Neural cell (in vitro differentiated cells): ENCODE data around the gene LCN10. TPM values are rescaled to one million over a fixed set of nuclear protein-coding genes. Genes with fewer than 3 reads are reported as not detected.

Experiments used
- H2AFZ ChIP-seq: fragments of 200-600, 300-800 bp; sonication (generic), shearing (Covaris generic); 2 replicates; pipeline ENCODE4 v1.6.0; 2014; ENCODE audit warnings: low read depth, mild to moderate bottlenecking, antibody characterized with exemption, low read length, moderate library complexity
- H3F3A ChIP-seq: fragments of 200-600 bp; shearing (Covaris generic); 2 replicates; pipeline ENCODE4 v1.6.1; 2016; ENCODE audit warnings: mild to moderate bottlenecking, moderate library complexity, mixed read lengths, antibody characterized with exemption, low read length; ENCODE audit not compliant: insufficient read depth, poor library complexity, severe bottlenecking
- H3K27ac ChIP-seq: fragments of 200-600, 300-800 bp; sonication (generic), shearing (Covaris generic); 2 replicates; pipeline ENCODE4 v1.5.1; 2014; ENCODE audit warnings: mild to moderate bottlenecking, low read length, moderate library complexity
- H3K27me3 ChIP-seq: fragments of 300-800, 200-600 bp; sonication (generic), shearing (Covaris generic); 2 replicates; pipeline ENCODE4 v1.6.0; 2014; ENCODE audit warnings: mild to moderate bottlenecking, low read depth, low read length, moderate library complexity; ENCODE audit not compliant: insufficient read depth
- H3K36me3 ChIP-seq: fragments of 300-800, 200-600 bp; sonication (generic), shearing (Covaris generic); 2 replicates; pipeline ENCODE4 v1.5.1; 2014; ENCODE audit warnings: mild to moderate bottlenecking, antibody characterized with exemption, low read length, moderate library complexity; ENCODE audit not compliant: insufficient read depth
- H3K4me2 ChIP-seq: fragments of 300-800, 200-600 bp; sonication (generic), shearing (Covaris generic); 2 replicates; pipeline ENCODE4 v1.6.0; 2014; ENCODE audit warnings: mild to moderate bottlenecking, low read length
- H3K4me3 ChIP-seq: fragments of 300-800, 200-600 bp; sonication (generic), shearing (Covaris generic); 2 replicates; pipeline ENCODE4 v1.5.1; 2014; ENCODE audit warnings: mild to moderate bottlenecking, low read length, moderate library complexity
- H3K79me2 ChIP-seq: fragments of 200-600 bp; shearing (Covaris generic); replicated peaks from 2 replicates; pipeline ENCODE4 v1.6.0; 2014; ENCODE audit warnings: mild to moderate bottlenecking, low read length, moderate library complexity; ENCODE audit not compliant: insufficient read depth
- H3K9ac ChIP-seq: fragments of 300-800, 200-600 bp; sonication (generic), shearing (Covaris generic); 2 replicates; pipeline ENCODE4 v1.6.1; 2016; ENCODE audit warnings: mild to moderate bottlenecking, low read length, mixed read lengths
- H3K9me2 ChIP-seq: fragments of 200-600 bp; shearing (Covaris generic); 2 replicates; pipeline ENCODE4 v1.6.1; 2016; ENCODE audit warnings: mild to moderate bottlenecking, low read length, mixed read lengths; ENCODE audit not compliant: insufficient read depth
- H3K9me3 ChIP-seq: fragments of 200-600, 300-800 bp; sonication (generic), shearing (Covaris generic); 2 replicates; pipeline ENCODE4 v1.6.1; 2016; ENCODE audit warnings: mild to moderate bottlenecking, mixed run types, low read length, moderate library complexity, mixed read lengths
- H4K20me1 ChIP-seq: fragments of 200-600 bp; shearing (Covaris generic); 2 replicates; pipeline ENCODE4 v1.6.1; 2016; ENCODE audit warnings: mild to moderate bottlenecking, mixed run types; ENCODE audit not compliant: insufficient read depth
- EP300 ChIP-seq: fragments of 450-650 bp; conservative IDR thresholded peaks from 2 replicates; pipeline ENCODE4 v1.6.1; 2014; ENCODE audit warnings: antibody characterized with exemption, mild to moderate bottlenecking, moderate library complexity; ENCODE audit not compliant: poor library complexity, severe bottlenecking
- EZH2 ChIP-seq: fragments of 200-600, 300-800 bp; shearing (Covaris generic), sonication (generic); IDR thresholded peaks from 2 replicates; pipeline ENCODE4 v1.6.1; 2014; ENCODE audit warnings: antibody characterized with exemption, low read length, borderline replicate concordance, mild to moderate bottlenecking; ENCODE audit not compliant: insufficient read depth, poor library complexity, severe bottlenecking
- MXI1 ChIP-seq: fragments of 450-650 bp; conservative IDR thresholded peaks from 2 replicates; pipeline ENCODE4 v1.6.1; 2014; ENCODE audit warnings: antibody characterized with exemption, mild to moderate bottlenecking; ENCODE audit not compliant: poor library complexity, severe bottlenecking
- POLR2AphosphoS5 ChIP-seq: IDR thresholded peaks from 2 replicates; pipeline ENCODE4 v1.6.1; 2012
- RAD21 ChIP-seq: fragments of 450-650 bp; conservative IDR thresholded peaks from 2 replicates; pipeline ENCODE4 v1.6.1; 2014; ENCODE audit warnings: antibody characterized with exemption, mild to moderate bottlenecking, moderate library complexity
- SMC3 ChIP-seq: fragments of 450-650 bp; conservative IDR thresholded peaks from 2 replicates; pipeline ENCODE4 v1.6.1; 2014; ENCODE audit warnings: antibody characterized with exemption, mild to moderate bottlenecking, moderate library complexity; ENCODE audit not compliant: poor library complexity
- TAF1 ChIP-seq: IDR thresholded peaks from 2 replicates; pipeline ENCODE4 v1.6.1; 2012; ENCODE audit warnings: low read depth
- polyA plus RNA-seq: library from polyadenylated mRNA; depleted of rRNA; stranded (reverse); fragments of >200 nt; gene quantifications from 2 replicates; pipeline ENCODE4 v1.2.3, GENCODE V29; 2014
- TF ChIP-seq, protein P1 (sequence below): IDR thresholded peaks from 2 replicates; pipeline ENCODE4 v1.6.1; 2012; ENCODE audit warnings: borderline replicate concordance
- TF ChIP-seq, protein P2 (sequence below): fragments of 450-650 bp; IDR thresholded peaks from 2 replicates; pipeline ENCODE4 v1.5.1; 2014; ENCODE audit warnings: antibody characterized with exemption, mild to moderate bottlenecking, moderate library complexity; ENCODE audit not compliant: poor library complexity, severe bottlenecking

LCN10 gene
- polyA plus RNA-seq, 1 donor from 2014 or later, result not detected

DNA sequence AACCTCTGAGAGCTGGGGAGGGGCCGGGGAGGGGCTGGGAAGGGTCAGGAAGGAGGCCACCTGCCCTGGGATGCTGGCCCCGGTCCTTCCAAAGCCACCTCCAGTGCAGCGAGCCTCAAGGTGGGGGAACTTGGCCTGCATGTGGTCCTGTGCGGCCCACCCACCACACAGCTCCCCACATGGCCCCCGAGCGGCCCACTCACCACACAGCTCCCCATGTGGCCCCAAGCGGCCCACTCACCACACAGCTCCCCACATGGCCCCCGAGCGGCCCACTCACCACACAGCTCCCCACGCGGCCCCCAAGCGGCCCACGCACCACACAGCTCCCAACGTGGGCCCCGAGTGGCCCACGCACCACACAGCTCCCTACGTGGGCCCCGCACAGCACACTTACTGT lies 2.0 kb upstream of the LCN10 start:
- Histone ChIP-seq H4K20me1 (no peaks in the 10 kb centered on the region), H3K79me2 (no peaks in the 10 kb centered on the region), H3K9me2 (no peaks in the 10 kb centered on the region), H3K36me3 (no peaks in the 10 kb centered on the region), H3F3A (no peaks in the 10 kb centered on the region), H3K4me3 (no peak overlapping the region), H3K27me3 (no peaks in the 10 kb centered on the region), H2AFZ (no peak overlapping the region), H3K27ac (no peak overlapping the region), H3K9me3 (no peaks in the 10 kb centered on the region), H3K4me2 (no peak overlapping the region), H3K9ac (no peak overlapping the region)
- no peak for TF ChIP-seq EZH2
- TF ChIP-seq, protein P1, sequence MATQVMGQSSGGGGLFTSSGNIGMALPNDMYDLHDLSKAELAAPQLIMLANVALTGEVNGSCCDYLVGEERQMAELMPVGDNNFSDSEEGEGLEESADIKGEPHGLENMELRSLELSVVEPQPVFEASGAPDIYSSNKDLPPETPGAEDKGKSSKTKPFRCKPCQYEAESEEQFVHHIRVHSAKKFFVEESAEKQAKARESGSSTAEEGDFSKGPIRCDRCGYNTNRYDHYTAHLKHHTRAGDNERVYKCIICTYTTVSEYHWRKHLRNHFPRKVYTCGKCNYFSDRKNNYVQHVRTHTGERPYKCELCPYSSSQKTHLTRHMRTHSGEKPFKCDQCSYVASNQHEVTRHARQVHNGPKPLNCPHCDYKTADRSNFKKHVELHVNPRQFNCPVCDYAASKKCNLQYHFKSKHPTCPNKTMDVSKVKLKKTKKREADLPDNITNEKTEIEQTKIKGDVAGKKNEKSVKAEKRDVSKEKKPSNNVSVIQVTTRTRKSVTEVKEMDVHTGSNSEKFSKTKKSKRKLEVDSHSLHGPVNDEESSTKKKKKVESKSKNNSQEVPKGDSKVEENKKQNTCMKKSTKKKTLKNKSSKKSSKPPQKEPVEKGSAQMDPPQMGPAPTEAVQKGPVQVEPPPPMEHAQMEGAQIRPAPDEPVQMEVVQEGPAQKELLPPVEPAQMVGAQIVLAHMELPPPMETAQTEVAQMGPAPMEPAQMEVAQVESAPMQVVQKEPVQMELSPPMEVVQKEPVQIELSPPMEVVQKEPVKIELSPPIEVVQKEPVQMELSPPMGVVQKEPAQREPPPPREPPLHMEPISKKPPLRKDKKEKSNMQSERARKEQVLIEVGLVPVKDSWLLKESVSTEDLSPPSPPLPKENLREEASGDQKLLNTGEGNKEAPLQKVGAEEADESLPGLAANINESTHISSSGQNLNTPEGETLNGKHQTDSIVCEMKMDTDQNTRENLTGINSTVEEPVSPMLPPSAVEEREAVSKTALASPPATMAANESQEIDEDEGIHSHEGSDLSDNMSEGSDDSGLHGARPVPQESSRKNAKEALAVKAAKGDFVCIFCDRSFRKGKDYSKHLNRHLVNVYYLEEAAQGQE, result no peak
- TF ChIP-seq POLR2AphosphoS5, result no peak
- no peak for TF ChIP-seq SMC3

DNA sequence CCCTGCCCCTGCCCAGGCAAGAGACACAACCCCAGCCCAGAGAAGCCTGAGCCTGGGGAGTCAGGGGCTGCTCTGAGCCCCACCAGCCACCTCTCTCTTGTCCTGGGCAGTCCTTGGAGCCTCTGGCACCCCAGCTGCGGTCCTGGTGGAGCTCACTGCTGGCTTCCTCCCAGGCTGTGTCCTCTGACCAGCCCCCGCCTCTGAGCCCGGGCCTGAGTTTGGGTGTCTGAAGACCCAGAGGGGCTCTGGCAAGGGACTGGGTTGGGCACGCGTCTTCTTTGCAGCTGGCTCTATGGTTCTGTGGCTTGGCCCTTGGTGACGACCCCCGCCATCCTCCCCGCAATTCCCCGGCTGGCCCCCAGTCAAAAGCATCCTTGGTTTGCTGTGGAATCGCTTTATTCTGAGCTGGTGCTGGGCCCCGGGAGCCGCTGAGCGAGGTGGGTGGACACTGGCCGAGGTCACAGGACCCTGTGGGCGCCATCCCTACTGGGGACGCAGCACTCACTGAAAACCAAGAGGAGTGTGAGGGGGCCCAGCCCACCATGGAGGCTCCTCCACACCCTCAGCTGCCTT lies 985 bp upstream of the LCN10 start:
- TF ChIP-seq EP300, result no peak
- TF ChIP-seq, protein P2, sequence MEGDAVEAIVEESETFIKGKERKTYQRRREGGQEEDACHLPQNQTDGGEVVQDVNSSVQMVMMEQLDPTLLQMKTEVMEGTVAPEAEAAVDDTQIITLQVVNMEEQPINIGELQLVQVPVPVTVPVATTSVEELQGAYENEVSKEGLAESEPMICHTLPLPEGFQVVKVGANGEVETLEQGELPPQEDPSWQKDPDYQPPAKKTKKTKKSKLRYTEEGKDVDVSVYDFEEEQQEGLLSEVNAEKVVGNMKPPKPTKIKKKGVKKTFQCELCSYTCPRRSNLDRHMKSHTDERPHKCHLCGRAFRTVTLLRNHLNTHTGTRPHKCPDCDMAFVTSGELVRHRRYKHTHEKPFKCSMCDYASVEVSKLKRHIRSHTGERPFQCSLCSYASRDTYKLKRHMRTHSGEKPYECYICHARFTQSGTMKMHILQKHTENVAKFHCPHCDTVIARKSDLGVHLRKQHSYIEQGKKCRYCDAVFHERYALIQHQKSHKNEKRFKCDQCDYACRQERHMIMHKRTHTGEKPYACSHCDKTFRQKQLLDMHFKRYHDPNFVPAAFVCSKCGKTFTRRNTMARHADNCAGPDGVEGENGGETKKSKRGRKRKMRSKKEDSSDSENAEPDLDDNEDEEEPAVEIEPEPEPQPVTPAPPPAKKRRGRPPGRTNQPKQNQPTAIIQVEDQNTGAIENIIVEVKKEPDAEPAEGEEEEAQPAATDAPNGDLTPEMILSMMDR, result no peak
- TF ChIP-seq SMC3, result no peak
- no peak for TF ChIP-seq POLR2AphosphoS5
- TF ChIP-seq TAF1, result no peak
- no peak for TF ChIP-seq EZH2
- TF ChIP-seq RAD21, result no peak
- TF ChIP-seq MXI1, result no peak
- TF ChIP-seq, protein P1, result no peak
- no peak overlapping the region for H2AFZ ChIP-seq
- H3K9me2 ChIP-seq, result no peaks in the 10 kb centered on the region
- H3K79me2 ChIP-seq, result no peaks in the 10 kb centered on the region
- no peaks in the 10 kb centered on the region for H3K27me3 ChIP-seq
- H3K9ac ChIP-seq, result no peak overlapping the region
- H3K36me3 ChIP-seq, result no peaks in the 10 kb centered on the region
- H4K20me1 ChIP-seq, result no peaks in the 10 kb centered on the region
- no peak overlapping the region for H3K4me3 ChIP-seq
- H3F3A ChIP-seq, result no peaks in the 10 kb centered on the region
- H3K27ac ChIP-seq, result no peak overlapping the region
- no peaks in the 10 kb centered on the region for H3K9me3 ChIP-seq
- H3K4me2 ChIP-seq, result no peak overlapping the region
